ENCODE results near the gene WASL. TPM values are rescaled to one million over a fixed set of nuclear protein-coding genes. Genes with fewer than 3 reads are reported as not detected.

WASL gene
- total RNA-seq = 15.8 and 20.5 TPM in 2 replicates

GRCh38 chr7:123748734-123749536, at the start of gene WASL:
TSS of gene WASL (minus strand) at chr7:123749003. CDS start at chr7:123748734, 269 bp downstream.

GRCh38 chr7:123655614-123656013, 93.2 kb downstream of the WASL start, which contains the start of gene LMOD2:
TSS of gene LMOD2 (plus strand) at chr7:123655866. CDS start at chr7:123655964, 98 bp downstream.

Small RNAs within 50 kb of the gene (small RNA-seq; reads per million reads assigned to genes)
- gene RNU6-11P (ENCODE audit: low replicate concordance) = not detected

Other genes starting within 250 kb of the WASL start
- 0.57 and 0.66 TPM in 2 replicates for gene IQUB, start 214.4 kb downstream of the WASL start, total RNA-seq
- 17.5 and 33.1 TPM in 2 replicates for gene NDUFA5, start 191.2 kb downstream of the WASL start, total RNA-seq
- gene ASB15, start 147.2 kb downstream of the WASL start, total RNA-seq = not detected in 2 replicates
- not detected in 2 replicates for gene LMOD2, start 93.1 kb downstream of the WASL start, total RNA-seq
- gene HYAL4, start 96.2 kb upstream of the WASL start, total RNA-seq = 0.72 and 1.3 TPM in 2 replicates
- not detected in 2 replicates for gene SPAM1, start 176.2 kb upstream of the WASL start, total RNA-seq